Measurements from ENCODE around the gene ERCC1. TPM values are rescaled to one million over a fixed set of nuclear protein-coding genes. Genes with fewer than 3 reads are reported as not detected.
A peak's percentile ranks its signal among the peaks of the same experiment; 100 is the strongest.
"Not testable (repeated sequence)": the region's sequence is repeated elsewhere in the genome, so short reads cannot be mapped to it uniquely, and the experiment has no call there.

ERCC1 gene
- total RNA-seq, 4 donors from 2014 or later = 39.9 to 69.3 (median 52.5) TPM

GRCh38 chr19:45419396-45419795 is 4.3 kb downstream of the ERCC1 start:
- H3K9me3 ChIP-seq = no peaks in the 10 kb centered on the region
- H3K36me3 ChIP-seq = peaks cover 0 to 58% (median 0%) of the 10 kb centered on the region in 3 donors
- H3K4me1 ChIP-seq = peaks cover 0 to 24% (median 16%) of the 10 kb centered on the region in 4 donors
- DNase-seq = peak in 2 of 3 donors; percentile 75 to 78
- no peak overlapping the region for H3K4me3 ChIP-seq
- H3K27me3 ChIP-seq = no peaks in the 10 kb centered on the region
- TF ChIP-seq, protein P1, sequence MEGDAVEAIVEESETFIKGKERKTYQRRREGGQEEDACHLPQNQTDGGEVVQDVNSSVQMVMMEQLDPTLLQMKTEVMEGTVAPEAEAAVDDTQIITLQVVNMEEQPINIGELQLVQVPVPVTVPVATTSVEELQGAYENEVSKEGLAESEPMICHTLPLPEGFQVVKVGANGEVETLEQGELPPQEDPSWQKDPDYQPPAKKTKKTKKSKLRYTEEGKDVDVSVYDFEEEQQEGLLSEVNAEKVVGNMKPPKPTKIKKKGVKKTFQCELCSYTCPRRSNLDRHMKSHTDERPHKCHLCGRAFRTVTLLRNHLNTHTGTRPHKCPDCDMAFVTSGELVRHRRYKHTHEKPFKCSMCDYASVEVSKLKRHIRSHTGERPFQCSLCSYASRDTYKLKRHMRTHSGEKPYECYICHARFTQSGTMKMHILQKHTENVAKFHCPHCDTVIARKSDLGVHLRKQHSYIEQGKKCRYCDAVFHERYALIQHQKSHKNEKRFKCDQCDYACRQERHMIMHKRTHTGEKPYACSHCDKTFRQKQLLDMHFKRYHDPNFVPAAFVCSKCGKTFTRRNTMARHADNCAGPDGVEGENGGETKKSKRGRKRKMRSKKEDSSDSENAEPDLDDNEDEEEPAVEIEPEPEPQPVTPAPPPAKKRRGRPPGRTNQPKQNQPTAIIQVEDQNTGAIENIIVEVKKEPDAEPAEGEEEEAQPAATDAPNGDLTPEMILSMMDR (IDR thresholded peaks at IDR 0.05) = no peak
- TF ChIP-seq POLR2A (IDR thresholded peaks at IDR 0.05) = no peak
- peak overlapping the region; percentile 20 to 78 (median 40) for H3K27ac ChIP-seq

DNA sequence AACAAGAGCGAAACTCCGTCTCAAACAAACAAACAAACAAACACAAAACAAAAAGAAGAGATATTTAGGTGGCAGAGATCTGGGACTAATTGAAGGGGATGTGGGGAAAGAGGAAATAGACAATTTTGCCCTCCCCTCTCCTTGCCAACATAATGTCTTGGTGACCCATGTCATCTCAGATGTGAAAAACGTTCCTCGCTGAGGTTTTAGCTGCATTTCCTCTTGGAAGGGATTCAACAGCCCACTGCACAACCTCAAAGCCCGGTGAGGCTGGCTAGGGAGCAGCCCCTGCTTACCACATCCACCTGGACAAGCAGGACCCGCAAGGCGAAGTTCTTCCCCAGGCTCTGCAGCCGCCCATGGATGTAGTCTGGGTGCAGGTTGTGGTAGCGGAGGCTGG is 4.9 kb downstream of the ERCC1 start:
- peak overlapping the region in 2 of 4 donors; percentile 30 to 78 for H3K27ac ChIP-seq

GRCh38 chr19:45417151-45417550 is 6.6 kb downstream of the ERCC1 start:
- TF ChIP-seq, protein P1 (IDR thresholded peaks at IDR 0.05) = no peak
- TF ChIP-seq POLR2A (IDR thresholded peaks at IDR 0.05) = no peak
- Histone ChIP-seq H3K9me3 (no peaks in the 10 kb centered on the region), H3K4me3 (no peak overlapping the region), H3K27ac (no peak overlapping the region), H3K36me3 (peaks cover 0 to 79% (median 0%) of the 10 kb centered on the region in 3 donors), H3K27me3 (no peaks in the 10 kb centered on the region), H3K4me1 (peaks cover 0 to 10% (median 4%) of the 10 kb centered on the region in 4 donors)
- DNase-seq = no peak

More for the DNA sequence above, 4.9 kb downstream of the ERCC1 start:
- peaks cover 0 to 63% (median 0%) of the 10 kb centered on the region in 3 donors for H3K36me3 ChIP-seq
- H3K27me3 ChIP-seq = no peaks in the 10 kb centered on the region
- peak in 1 of 3 donors; percentile 29 for DNase-seq
- H3K4me1 ChIP-seq = peaks cover 0 to 20% (median 14%) of the 10 kb centered on the region in 4 donors
- H3K4me3 ChIP-seq = no peak overlapping the region
- H3K9me3 ChIP-seq = no peaks in the 10 kb centered on the region
- TF ChIP-seq, protein P1 (IDR thresholded peaks at IDR 0.05) = no peak
- TF ChIP-seq POLR2A (IDR thresholded peaks at IDR 0.05) = no peak

GRCh38 chr19:45414468-45414867 is 9.2 kb downstream of the ERCC1 start:
- H3K27me3 ChIP-seq = no peaks in the 10 kb centered on the region
- peaks cover 0 to 64% (median 0%) of the 10 kb centered on the region in 3 donors for H3K36me3 ChIP-seq
- TF ChIP-seq, protein P1 (IDR thresholded peaks at IDR 0.05) = no peak
- no peak for TF ChIP-seq POLR2A (IDR thresholded peaks at IDR 0.05)
- H3K4me3 ChIP-seq = no peak overlapping the region
- no peaks in the 10 kb centered on the region for H3K9me3 ChIP-seq
- peaks cover 0 to 7% (median 1%) of the 10 kb centered on the region in 4 donors for H3K4me1 ChIP-seq
- H3K27ac ChIP-seq = no peak overlapping the region
- no peak for DNase-seq

- H3K4me3 ChIP-seq = no peak overlapping the region
- H3K36me3 ChIP-seq = peaks cover 0 to 54% (median 0%) of the 10 kb centered on the region in 3 donors
- TF ChIP-seq POLR2A (IDR thresholded peaks at IDR 0.05) = no peak
- TF ChIP-seq, protein P1 (IDR thresholded peaks at IDR 0.05) = no peak
- H3K9me3 ChIP-seq = no peaks in the 10 kb centered on the region
- no peak for DNase-seq
- peaks cover 0 to under 1% (median 0%) of the 10 kb centered on the region in 4 donors for H3K4me1 ChIP-seq
- H3K27ac ChIP-seq = no peak overlapping the region
- no peaks in the 10 kb centered on the region for H3K27me3 ChIP-seq
Measured at GRCh38 chr19:45413497-45413896, 10.2 kb downstream of the ERCC1 start.

- peaks cover 0 to 30% (median 0%) of the 10 kb centered on the region in 3 donors for H3K36me3 ChIP-seq
- DNase-seq, H3K4me3 ChIP-seq, H3K9me3 ChIP-seq, H3K27ac ChIP-seq, H3K27me3 ChIP-seq: not testable (repeated sequence)
- H3K4me1 ChIP-seq = peaks cover 0 to 12% (median 2%) of the 10 kb centered on the region in 4 donors
Measured at GRCh38 chr19:45410330-45410729, 13.4 kb downstream of the ERCC1 start.
